ENCODE results near the gene PDHX. TPM values are rescaled to one million over a fixed set of nuclear protein-coding genes. Genes with fewer than 3 reads are reported as not detected.

The PDHX gene
- total RNA-seq, 4 donors from 2014 or later: 22.5 to 41.1 (median 28.6) TPM

GRCh38 chr11:34997952-34998528 is 81.6 kb downstream of the PDHX start:
- intact Hi-C loops (cut with DNase I; ENCODE audit: low total_unique reads): no loop called here
- no peak for DNase-seq
- Histone ChIP-seq H3K27me3 (no peaks in the 10 kb centered on the region), H3K9me3 (no peaks in the 10 kb centered on the region), H3K36me3 (no peaks in the 10 kb centered on the region), H3K27ac (peak overlapping the region in 1 of 2 donors; percentile 29), H3K4me1 (no peaks in the 10 kb centered on the region), H3K4me3 (no peak overlapping the region)
- TF ChIP-seq POLR2A (IDR thresholded peaks at IDR 0.05) (no peak), CTCF (IDR thresholded peaks at IDR 0.05) (peak; percentile 50 to 70 (median 60))

DNA sequence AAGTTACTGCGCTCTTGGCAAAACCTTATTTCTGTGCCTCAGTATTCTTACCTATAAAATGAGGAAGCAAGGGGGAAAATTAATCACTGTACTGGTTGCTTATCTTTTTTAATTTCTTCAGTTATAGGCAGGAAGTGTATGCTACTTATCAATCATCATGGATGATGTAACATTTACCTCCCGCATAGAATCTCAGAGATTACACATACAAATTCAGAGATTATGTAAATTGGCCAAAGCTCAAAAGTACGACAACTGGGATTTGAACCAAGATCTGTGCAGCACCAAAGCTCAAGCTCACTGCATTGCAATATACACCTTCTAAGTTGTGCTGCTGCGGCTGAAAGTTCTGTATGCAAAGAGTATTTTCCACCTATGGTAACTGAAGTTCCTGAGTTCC is 83.0 kb downstream of the PDHX start:
- no peak for TF ChIP-seq CTCF (IDR thresholded peaks at IDR 0.05)
- DNase-seq: no peak
- intact Hi-C loops (cut with DNase I; ENCODE audit: low total_unique reads): no loop called here
- H3K4me3 ChIP-seq: no peak overlapping the region
- no peaks in the 10 kb centered on the region for H3K9me3 ChIP-seq
- H3K4me1 ChIP-seq: no peaks in the 10 kb centered on the region
- H3K36me3 ChIP-seq: no peaks in the 10 kb centered on the region
- no peak overlapping the region for H3K27ac ChIP-seq
- no peaks in the 10 kb centered on the region for H3K27me3 ChIP-seq

GRCh38 chr11:35003186-35003585 is 86.8 kb downstream of the PDHX start:
- no peak overlapping the region for H3K4me3 ChIP-seq
- peak overlapping the region; percentile 77 to 86 for H3K27ac ChIP-seq
- intact Hi-C loops (cut with DNase I; ENCODE audit: low total_unique reads): no loop called here
- TF ChIP-seq POLR2A (IDR thresholded peaks at IDR 0.05): no peak
- no peak for TF ChIP-seq CTCF (IDR thresholded peaks at IDR 0.05)
- H3K27me3 ChIP-seq: no peaks in the 10 kb centered on the region
- H3K36me3 ChIP-seq: no peaks in the 10 kb centered on the region
- H3K4me1 ChIP-seq: no peaks in the 10 kb centered on the region
- DNase-seq: no peak
- H3K9me3 ChIP-seq: no peaks in the 10 kb centered on the region

DNA sequence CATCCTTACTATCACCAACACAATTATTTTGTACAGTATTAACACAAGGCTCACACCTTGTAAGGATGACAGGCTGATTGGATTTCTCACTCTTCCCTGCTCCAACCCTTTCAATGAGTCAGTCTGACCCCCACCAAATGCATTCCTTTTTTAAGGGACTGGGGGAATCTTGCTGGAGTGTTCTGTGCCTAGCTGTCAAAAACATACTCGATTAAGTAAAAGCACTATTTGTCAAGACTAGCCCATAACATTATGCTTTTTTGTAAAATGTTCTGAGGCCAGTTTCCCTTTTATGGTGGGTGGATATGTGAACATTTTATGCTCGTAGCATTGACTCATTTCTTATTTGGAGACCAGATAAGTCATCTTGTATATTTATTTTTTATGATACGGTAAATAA is 87.2 kb downstream of the PDHX start:
- H3K4me1 ChIP-seq: no peaks in the 10 kb centered on the region
- intact Hi-C loops (cut with DNase I; ENCODE audit: low total_unique reads): no loop called here
- H3K36me3 ChIP-seq: no peaks in the 10 kb centered on the region
- H3K27ac ChIP-seq: peak overlapping the region; percentile 77 to 86
- no peak for TF ChIP-seq CTCF (IDR thresholded peaks at IDR 0.05)
- TF ChIP-seq POLR2A (IDR thresholded peaks at IDR 0.05): no peak
- no peaks in the 10 kb centered on the region for H3K27me3 ChIP-seq
- H3K4me3 ChIP-seq: no peak overlapping the region
- peak in 1 of 2 donors; percentile 51 for DNase-seq
- no peaks in the 10 kb centered on the region for H3K9me3 ChIP-seq

GRCh38 chr11:35005141-35005780 is 88.8 kb downstream of the PDHX start:
- Histone ChIP-seq H3K27ac (peak overlapping the region; percentile 77 to 86), H3K27me3 (no peaks in the 10 kb centered on the region), H3K9me3 (no peaks in the 10 kb centered on the region), H3K36me3 (no peaks in the 10 kb centered on the region), H3K4me3 (no peak overlapping the region), H3K4me1 (no peaks in the 10 kb centered on the region)
- DNase-seq: no peak
- TF ChIP-seq CTCF (IDR thresholded peaks at IDR 0.05): no peak
- no peak for TF ChIP-seq POLR2A (IDR thresholded peaks at IDR 0.05)
- intact Hi-C loops (cut with DNase I; ENCODE audit: low total_unique reads): no loop called here
